ENCODE data around the gene USP8. TPM values are rescaled to one million over a fixed set of nuclear protein-coding genes. Genes with fewer than 3 reads are reported as not detected.

USP8 gene
- total and polyA plus RNA-seq, 4 donors = 20.4 to 42.8 (median 32.5) TPM

DNA sequence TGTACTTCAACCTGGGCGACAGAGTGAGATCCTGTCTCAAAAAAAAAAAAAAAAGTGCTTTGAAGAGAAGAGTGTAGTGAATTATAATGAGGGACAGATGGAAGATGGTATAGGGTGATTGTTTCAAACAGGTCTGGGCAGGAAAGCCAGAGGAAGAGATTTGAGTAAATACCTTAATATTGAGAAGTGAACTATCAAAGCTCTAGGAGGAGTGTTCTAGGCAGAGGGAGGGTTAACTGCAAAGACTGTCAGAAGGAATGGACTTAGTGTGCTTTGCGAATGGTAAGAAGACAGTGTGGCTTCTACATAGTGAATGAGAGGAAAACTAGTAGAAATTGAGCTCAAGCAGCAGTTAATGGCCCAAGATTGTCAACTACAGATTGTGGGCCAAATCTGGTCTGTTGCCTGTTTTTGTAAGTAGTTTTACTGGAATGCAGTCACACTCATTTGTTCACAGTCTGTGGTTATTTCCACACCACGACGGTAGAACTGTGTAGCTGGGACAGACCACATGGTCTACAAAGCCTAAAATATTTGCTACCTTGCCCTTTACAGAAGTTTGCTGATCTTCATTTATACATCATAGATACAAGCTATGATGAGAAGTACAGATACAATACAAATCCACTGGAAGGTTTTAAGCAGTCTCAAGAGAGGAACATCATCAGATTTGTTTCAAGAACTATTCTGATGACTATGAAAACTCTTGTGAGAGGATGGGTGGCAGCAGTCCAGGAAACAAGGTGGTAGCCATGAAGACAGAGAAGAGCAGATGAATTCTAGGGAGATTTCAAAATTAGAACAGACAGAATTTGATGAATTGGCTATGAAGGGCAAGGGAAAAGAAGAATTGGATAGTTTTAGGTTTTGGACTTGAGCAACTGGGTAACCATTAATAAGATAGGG lies 138.8 kb downstream of the USP8 start:
- no peak overlapping the region for H3K27ac ChIP-seq (ENCODE audit: low read depth in 1 of 2, low read length in 2 of 2)
- no peaks in the 10 kb centered on the region for H3K4me1 ChIP-seq (ENCODE audit: control insufficient read depth in 4 of 4, insufficient read depth in 4 of 4, low read length in 3 of 4)
- H3K9ac ChIP-seq (ENCODE audit: low read depth in 1 of 2, low read length in 2 of 2) = no peak overlapping the region
- WGBS = 93% methylated on average over 4 of the region's 4 CpGs
- H3K27me3 ChIP-seq (ENCODE audit: control insufficient read depth in 4 of 4, insufficient read depth in 4 of 4, low read length in 3 of 4) = no peaks in the 10 kb centered on the region
- TF ChIP-seq RXRA (IDR thresholded peaks at IDR 0.05) (no peak), TAF1 (conservative IDR thresholded peaks at IDR 0.05) (no peak), HNF4A (conservative IDR thresholded peaks at IDR 0.05) (no peak), REST (IDR thresholded peaks at IDR 0.05) (no peak), NR2F2 (IDR thresholded peaks at IDR 0.05) (no peak), JUND (IDR thresholded peaks at IDR 0.05) (no peak), ATF3 (IDR thresholded peaks at IDR 0.05) (no peak), MAX (IDR thresholded peaks at IDR 0.05) (no peak), FOXA1 (IDR thresholded peaks at IDR 0.05) (no peak), YY1 (IDR thresholded peaks at IDR 0.05) (no peak), SP1 (IDR thresholded peaks at IDR 0.05) (no peak), FOXA2 (IDR thresholded peaks at IDR 0.05) (no peak)
- TF ChIP-seq, protein P1, sequence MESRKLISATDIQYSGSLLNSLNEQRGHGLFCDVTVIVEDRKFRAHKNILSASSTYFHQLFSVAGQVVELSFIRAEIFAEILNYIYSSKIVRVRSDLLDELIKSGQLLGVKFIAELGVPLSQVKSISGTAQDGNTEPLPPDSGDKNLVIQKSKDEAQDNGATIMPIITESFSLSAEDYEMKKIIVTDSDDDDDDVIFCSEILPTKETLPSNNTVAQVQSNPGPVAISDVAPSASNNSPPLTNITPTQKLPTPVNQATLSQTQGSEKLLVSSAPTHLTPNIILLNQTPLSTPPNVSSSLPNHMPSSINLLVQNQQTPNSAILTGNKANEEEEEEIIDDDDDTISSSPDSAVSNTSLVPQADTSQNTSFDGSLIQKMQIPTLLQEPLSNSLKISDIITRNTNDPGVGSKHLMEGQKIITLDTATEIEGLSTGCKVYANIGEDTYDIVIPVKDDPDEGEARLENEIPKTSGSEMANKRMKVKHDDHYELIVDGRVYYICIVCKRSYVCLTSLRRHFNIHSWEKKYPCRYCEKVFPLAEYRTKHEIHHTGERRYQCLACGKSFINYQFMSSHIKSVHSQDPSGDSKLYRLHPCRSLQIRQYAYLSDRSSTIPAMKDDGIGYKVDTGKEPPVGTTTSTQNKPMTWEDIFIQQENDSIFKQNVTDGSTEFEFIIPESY (IDR thresholded peaks at IDR 0.05) = no peak
- TF ChIP-seq, protein P2, sequence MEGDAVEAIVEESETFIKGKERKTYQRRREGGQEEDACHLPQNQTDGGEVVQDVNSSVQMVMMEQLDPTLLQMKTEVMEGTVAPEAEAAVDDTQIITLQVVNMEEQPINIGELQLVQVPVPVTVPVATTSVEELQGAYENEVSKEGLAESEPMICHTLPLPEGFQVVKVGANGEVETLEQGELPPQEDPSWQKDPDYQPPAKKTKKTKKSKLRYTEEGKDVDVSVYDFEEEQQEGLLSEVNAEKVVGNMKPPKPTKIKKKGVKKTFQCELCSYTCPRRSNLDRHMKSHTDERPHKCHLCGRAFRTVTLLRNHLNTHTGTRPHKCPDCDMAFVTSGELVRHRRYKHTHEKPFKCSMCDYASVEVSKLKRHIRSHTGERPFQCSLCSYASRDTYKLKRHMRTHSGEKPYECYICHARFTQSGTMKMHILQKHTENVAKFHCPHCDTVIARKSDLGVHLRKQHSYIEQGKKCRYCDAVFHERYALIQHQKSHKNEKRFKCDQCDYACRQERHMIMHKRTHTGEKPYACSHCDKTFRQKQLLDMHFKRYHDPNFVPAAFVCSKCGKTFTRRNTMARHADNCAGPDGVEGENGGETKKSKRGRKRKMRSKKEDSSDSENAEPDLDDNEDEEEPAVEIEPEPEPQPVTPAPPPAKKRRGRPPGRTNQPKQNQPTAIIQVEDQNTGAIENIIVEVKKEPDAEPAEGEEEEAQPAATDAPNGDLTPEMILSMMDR (IDR thresholded peaks at IDR 0.05; ENCODE audit: low read depth, low read length, missing input control) = no peak
- peaks cover 6 to 36% (median 21%) of the 10 kb centered on the region in 4 donors for H3K36me3 ChIP-seq (ENCODE audit: control insufficient read depth in 4 of 4, insufficient read depth in 3 of 4, low read depth in 1 of 4, low read length in 3 of 4)
- no peaks in the 10 kb centered on the region for H3K9me3 ChIP-seq (ENCODE audit: control insufficient read depth in 4 of 4, low read length in 3 of 4)
- H3K4me3 ChIP-seq (ENCODE audit: low read depth in 1 of 3, low read length in 3 of 3) = no peak overlapping the region
- DNase-seq (ENCODE audit: low spot score) = no peak

DNA sequence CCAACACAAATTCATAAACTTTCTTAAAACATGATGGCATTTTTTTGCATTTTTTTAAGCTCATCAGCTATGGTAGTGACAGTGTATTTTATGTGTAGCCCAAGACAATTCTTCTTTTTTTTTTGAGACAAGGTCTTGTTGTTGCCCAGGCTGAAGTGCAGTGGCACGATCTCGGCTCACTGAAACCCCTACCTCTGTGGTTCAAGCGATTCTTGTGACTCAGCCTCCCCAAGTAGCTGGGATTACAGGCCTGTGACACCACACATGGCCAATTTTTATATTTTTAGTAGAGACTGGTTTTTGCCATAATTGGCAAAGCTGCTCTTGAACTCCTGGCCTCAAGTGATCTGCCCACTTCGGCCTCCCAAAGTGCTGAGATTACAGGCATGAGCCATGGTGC lies 139.6 kb downstream of the USP8 start:
- Histone ChIP-seq H3K9me3 (ENCODE audit: control insufficient read depth in 4 of 4, low read length in 3 of 4) (no peaks in the 10 kb centered on the region), H3K27me3 (ENCODE audit: control insufficient read depth in 4 of 4, insufficient read depth in 4 of 4, low read length in 3 of 4) (no peaks in the 10 kb centered on the region), H3K36me3 (ENCODE audit: control insufficient read depth in 4 of 4, insufficient read depth in 3 of 4, low read depth in 1 of 4, low read length in 3 of 4) (peaks cover 5 to 37% (median 23%) of the 10 kb centered on the region in 4 donors), H3K27ac (ENCODE audit: low read depth in 1 of 2, low read length in 2 of 2) (no peak overlapping the region), H3K4me1 (ENCODE audit: control insufficient read depth in 4 of 4, insufficient read depth in 4 of 4, low read length in 3 of 4) (no peaks in the 10 kb centered on the region), H3K4me3 (ENCODE audit: low read depth in 1 of 3, low read length in 3 of 3) (no peak overlapping the region), H3K9ac (ENCODE audit: low read depth in 1 of 2, low read length in 2 of 2) (no peak overlapping the region)
- DNase-seq (ENCODE audit: low spot score) = no peak
- WGBS = 98% methylated on average over 4 of the region's 4 CpGs
- no peak for TF ChIP-seq ATF3 (IDR thresholded peaks at IDR 0.05)
- no peak for TF ChIP-seq FOXA2 (IDR thresholded peaks at IDR 0.05)
- TF ChIP-seq FOXA1 (IDR thresholded peaks at IDR 0.05) = no peak
